ENCODE data around the gene ATP1A2.
"Not testable (repeated sequence)": the region's sequence is repeated elsewhere in the genome, so short reads cannot be mapped to it uniquely, and the experiment has no call there.

ATP1A2 gene

DNA sequence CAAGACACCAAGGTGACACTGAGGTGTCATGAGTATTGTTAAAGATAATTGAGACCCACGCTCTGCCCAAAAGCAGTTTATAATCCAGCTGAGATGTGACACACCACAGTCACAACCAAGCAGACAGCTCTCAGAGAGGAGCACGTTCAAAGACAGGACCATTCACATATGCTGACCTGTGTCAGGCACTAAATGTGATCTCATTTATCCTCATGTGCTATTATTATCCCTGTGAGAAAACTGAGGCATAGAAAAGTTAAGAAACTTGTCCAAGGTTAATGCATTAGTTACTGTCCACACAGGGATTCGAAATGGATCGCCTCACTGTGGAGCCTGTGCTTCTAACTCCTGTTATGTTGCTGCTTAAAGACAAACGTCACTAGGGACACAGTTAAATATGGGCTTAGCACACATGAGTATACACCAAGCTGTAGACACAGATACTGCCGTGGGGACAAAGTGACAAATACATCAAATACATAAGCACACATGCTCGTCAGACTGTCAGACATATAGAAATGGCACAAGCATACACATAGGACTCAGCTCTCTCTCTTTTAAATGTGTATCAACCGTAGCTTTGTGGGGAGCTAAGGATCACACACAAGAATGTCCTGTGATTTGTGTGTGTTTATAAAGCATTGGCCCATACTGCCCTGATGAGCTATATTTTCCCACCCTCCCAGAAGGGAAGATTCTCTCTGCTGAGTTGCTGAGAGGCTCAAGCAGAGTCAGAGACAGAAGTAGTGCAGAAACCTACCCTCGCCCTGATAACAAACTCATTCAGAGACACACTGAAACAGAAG, 13.6 kb upstream of the ATP1A2 start:
- no peak for DNase-seq

DNA sequence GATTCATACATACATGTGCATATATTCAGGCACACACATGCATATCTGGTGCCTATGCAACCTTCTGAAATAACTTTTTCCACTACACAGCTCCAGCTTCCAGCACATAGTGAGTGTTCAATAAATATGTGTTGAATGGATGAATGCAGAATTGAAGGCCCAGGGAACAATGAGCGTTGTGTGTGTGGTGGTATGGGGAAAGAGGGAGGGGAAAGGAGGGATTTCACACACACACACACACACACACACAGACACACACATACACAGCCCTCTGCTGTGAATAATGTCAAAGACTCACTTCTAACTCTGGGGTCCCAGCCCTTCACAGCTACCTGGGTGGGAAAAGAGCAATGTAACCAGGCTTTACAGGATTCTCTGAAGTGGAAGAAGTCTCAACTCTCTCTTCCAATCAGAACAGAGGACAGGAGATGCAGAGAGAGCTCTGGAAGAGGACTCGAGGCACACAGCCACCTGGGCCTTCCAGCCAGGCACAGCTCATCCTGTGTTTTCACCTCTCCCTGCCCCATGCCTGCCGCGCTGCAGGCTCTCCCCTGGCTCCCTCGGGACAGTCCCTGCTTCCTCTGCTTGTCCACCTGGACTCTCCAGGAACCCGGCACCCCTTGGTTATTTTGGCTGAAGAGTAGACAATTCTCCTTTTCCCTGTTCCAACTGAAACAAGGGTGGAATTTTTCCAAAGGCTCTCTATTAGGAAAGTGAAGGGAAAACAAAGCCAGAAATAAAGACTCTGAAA, 11.7 kb upstream of the ATP1A2 start:
- DNase-seq = no peak

DNA sequence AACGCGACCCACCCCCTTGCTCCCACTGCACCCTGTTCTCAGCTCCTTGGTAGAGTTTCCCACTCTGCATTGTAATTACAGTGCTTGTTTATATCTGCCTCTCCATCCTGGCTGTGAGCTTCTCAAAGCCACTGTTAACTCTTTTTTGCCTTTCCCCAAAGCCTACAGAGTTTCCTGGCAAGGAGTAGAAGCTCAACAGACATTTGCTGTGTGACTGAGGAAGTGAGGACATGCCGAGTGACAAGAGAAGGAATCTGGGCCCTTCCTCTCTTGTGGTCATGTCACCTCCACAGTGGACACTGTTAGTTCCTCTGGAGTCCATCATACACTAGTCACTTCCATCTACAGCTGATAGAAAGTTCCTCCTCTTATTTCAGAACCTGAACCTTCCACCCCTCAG, 11.1 kb upstream of the ATP1A2 start:
- no peak for DNase-seq

DNA sequence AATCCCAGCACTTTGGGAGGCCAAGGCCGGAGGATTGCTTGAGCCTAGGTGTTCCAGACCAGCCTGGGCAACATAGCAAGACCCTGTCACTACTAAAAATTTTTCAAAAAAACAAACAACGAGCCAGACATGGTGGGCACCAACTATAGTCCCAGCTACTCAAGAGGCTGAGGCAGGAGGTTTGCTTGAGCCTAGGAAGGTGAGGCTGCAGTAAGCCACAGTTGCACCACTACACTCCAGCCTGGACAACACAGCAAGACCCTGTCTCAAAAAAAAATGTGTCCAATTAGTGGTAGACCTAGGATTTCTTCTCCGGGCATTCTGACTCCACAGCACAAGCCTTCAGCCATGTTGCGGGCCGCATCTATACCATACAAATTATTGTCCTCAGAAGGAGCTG, 10.4 kb upstream of the ATP1A2 start:
- DNase-seq = no peak

DNA sequence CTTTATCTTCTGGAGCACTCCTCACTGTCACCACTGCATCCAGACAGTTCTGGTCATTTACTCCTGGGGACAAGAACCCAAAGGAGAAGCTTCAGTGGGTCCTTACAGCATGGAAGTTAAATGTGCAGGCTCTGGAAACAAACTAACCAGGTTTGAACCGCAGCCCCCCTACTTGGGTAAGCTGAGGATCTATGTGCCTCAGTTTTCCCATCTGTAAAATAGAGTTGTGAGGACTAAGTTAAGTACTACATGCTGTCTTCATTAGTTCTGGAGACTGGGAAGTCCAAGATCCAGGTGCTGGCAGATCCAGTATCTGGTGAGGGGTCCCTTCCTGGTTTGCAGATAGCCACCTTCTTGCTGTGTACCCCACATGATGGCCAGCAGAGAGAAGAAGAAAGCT, 8.0 kb upstream of the ATP1A2 start:
- no peak for DNase-seq

DNA sequence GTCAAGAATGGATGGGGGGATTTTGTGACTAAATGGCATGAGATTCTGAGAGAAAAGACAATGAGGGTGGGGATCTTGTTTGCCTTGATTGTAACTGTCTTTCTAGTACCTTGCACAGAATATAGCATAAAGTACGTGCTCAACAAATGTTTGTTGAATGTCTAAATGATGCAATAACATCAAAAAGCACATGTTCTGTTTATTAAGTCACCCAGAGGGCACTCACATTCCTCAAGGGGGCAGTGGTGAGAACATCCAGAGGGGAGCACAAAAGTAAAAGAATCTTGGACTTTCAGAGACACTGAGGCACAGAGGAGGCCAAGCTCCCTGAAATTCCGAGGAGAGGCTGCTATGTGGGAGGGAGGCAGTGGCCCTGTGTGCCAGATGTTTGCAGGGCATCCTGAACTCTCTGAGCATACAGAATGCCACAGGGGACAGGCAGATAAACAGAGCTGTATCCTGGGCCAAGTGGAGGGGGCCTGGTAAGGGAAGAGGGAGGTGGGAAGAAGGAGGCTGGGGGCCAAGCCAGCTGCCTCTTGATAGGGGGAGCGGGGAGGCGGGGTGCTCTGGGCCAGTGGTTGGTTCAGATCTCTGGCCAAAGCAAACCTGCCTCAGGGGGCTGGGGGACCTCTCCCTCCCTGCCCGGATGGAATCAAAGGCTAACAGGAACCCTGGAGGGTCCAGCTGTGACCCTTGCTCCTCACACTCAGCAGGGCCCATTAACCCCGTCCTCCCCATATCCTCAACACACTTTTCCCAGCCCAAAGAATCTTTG, 6.5 kb upstream of the ATP1A2 start:
- DNase-seq = peak in 3 of 6 experiments; percentile 16 to 36 (median 31)

DNA sequence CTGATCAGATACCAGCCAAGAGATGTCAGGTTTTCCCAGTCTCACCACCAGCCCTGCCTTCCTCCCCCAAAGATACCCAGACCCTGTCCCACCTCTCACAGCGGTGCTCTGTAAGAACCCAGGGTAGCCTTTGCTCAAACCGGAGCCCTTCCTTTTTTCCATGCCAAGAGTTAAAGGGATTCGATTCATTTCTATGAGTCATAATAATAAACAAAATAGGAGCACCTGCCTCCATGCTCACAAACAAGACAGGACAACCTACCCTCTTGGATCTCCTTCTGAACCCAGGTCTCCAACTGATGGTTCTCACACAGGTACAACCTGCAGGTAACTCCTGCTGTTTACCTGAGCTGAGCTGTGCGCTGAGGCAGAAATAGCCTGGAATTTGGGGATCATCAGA, 5.9 kb upstream of the ATP1A2 start:
- no peak for DNase-seq

DNA sequence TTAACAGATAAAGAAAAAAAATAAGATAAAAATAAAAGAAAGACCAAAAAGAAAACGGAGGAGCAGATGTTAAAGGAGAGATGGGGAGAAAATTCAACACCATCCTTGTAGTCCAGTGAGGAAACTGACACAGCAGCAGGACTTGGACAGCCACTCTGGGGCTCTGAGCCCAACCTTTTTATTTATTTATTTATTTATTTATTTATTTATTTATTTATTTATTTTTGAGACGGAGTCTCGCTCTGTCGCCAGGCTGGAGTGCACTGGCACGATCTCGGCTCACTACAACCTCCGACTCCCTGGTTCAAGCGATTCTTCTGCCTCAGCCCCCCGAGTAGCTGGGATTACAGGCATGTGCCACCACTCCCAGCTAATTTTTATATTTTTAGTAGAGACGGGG, 4.1 kb upstream of the ATP1A2 start:
- not testable (repeated sequence) for DNase-seq

DNA sequence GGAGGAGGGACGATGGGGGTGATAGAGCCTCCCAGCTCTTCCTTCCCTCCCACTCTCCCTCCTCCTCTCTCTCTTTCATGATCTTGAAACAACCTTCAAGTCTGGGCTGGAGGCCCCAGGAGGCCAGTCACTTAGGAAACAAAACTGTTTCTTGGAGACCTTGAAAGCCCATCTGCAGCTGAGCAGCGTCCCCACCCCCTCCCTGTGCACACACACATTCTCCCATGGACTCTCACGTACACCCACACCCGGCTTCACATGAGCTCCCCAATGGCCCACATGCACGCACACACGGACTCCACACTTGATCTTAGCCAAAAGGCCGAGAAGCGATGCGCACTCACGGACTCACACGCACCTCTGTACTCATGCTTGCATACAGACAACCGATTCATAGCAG, 3.2 kb upstream of the ATP1A2 start:
- no peak for DNase-seq

DNA sequence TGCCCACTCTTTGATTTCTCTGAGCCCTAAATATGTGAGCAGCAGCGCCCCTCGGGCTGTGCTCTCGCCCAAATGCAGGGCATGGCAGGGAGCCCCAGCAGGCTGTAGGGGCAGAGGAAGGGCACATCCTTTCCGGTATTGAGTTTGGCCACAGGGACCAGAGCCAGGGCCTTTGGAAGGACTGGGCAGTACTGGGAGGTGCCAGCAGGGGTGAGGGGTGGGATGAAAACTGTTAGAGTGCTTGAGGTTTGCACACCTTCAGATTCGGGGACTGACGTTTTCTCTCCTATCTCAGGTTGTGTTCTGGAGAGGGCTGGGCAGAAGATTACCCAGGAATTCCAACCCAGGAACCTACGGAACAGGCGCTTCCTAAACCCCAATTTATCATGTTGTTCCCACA, 2.2 kb upstream of the ATP1A2 start:
- DNase-seq = no peak

DNA sequence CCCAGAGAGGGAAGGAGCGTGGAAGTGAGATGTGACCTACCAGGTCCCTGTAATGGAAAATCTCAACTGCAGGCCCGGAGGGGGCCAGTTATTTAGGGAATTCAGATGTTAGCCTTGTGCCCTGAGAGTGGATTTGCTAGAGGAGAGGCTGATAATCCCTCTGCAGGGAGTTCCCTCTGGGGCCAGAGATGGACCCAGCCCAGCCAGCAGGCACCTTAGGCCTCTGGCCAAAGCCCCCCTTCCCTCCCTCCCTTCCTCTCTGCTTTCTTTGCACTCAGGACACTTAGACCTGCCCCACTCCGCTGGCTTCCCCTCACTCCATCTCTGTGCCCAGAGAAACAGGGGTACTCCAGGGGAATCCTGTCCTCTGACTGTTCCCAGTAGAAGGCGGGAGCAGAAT, 1.5 kb upstream of the ATP1A2 start:
- no peak for DNase-seq

DNA sequence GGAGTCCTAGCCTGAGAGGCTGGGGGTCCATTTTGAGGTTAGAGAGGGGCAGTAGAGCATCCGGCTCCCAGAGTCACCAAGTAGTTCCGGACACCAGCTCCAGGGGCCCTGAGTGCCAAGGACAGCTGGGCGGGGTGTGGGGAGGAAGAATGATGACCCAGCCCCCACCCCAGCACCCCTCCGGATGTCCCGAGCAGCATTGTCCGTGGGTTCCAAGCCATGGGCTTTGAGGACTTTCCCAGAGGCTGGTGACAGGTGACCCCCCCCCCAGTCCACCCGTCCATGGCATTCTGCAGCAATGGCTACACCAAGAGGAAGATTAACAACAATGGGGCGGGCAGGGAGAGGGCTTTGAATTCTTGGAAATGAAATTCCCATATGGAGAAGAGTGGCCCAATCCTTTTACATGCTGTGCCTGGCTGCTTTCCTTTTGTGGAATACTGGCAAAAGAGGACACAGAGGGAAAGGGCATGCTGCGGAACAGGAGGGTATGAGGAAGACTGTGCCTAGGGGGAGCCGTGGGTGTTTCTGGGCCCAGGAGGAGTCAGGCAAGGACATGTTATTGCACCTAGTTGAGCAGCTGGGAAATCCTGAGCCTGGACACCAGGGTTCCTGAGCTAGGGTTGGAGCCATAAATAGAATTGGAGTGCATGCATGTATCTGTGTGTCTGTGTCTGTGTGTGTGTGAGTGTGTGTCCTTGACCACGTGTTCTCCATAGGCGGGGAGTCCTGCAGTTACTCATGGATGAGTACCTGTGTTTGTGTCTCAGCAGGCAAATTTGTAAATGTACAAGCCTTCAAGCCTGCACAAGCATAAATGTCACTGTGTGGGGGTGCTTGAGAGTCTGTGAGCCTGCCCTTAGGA, 956 bp downstream of the ATP1A2 start:
- no peak for DNase-seq

DNA sequence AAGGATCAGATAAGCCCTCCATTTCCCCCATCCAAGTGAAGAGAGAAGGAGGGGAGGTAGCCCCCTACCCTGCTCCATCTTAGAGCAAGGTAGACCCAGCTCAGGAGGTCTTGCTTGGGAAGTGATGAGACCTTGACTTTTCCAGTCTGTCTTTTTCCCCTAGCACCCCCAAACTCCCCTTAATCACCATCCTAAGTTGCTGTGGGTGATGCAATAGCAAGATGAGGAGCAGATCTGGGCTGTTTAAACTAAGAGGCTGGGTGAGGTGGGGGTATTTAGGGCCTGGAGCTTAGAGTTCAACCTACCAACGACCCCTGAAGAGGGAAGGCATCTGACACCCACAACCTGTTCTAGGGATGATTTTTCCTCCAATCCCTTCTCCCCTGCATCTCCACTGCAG, 1.7 kb downstream of the ATP1A2 start:
- DNase-seq = no peak

DNA sequence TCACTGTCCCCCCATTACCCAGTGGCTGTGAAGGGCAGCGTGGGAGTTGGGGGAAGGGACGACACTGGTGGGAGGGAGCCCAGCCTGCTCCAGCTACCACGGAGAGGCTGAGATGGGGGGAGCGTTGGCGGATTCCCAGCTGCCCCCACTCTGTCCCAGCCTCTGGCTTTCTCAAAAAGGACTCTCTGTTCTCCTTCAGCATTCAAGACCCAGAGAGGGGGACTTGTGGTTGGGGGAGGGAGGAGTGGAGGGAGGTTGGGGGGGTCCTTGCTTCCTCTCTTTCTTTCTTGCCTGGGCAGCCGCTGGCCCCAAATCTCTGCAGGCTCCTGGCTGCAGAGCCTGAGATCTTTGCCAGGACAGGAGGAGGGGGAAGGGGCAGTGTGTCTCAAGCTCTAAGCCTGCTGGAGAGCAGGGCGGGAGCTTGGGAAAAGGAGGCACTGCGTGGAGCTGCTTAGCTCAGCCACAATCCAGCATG, 2.2 kb downstream of the ATP1A2 start:
- no peak for DNase-seq

DNA sequence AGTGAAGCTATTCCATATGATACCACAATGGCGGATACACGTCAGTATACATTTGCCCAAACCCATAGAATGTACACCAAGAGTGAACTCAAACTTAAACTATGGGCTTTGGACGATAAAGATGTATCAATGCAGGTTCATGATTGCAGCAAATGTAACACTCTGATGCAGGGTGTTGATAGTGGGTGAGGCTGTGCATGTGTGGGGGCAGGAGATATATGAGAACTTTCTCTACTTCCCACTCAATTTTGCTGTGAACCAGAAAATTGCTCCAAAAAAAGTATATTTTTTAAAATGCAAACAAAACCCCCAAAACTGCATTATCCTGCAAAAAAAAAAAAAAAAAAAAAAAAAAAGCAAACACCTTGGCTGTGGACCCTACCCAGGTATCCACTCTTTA, 3.4 kb downstream of the ATP1A2 start:
- DNase-seq = no peak

DNA sequence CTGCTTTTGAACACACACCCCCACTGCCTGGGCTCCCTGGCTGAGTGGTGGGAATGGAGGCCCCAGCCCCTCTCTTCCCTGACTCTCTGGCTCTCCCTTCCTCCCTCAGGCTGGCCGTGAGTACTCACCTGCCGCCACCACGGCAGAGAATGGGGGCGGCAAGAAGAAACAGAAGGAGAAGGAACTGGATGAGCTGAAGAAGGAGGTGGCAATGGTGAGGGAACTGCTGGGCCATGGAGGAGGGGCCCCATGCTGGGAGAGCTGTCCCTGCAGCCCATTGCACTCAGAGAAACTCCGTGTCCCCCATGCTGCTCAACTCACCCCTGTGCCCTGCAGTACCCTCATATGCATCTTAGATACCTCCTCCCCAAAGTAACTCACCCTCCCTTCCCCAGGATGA, 5.2 kb downstream of the ATP1A2 start:
- DNase-seq = no peak

DNA sequence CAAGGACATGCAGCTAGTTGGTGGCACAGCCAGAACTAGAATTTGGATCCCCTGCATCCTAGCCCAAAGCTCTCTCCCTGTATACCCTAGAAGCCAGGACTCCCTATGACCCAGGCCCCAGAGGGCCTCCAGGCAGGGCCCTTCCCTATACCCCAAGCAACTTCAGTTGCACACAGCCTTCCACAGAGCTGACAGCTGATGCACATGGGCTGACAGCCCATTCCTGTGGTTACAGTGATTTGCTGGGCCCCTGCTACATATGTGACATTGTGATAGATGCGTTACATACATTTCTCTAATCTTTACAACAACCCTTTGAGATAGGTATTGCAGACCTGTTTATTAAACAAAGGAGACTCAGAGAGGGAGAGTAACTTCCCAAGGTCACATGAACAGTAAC, 5.8 kb downstream of the ATP1A2 start:
- no peak for DNase-seq

DNA sequence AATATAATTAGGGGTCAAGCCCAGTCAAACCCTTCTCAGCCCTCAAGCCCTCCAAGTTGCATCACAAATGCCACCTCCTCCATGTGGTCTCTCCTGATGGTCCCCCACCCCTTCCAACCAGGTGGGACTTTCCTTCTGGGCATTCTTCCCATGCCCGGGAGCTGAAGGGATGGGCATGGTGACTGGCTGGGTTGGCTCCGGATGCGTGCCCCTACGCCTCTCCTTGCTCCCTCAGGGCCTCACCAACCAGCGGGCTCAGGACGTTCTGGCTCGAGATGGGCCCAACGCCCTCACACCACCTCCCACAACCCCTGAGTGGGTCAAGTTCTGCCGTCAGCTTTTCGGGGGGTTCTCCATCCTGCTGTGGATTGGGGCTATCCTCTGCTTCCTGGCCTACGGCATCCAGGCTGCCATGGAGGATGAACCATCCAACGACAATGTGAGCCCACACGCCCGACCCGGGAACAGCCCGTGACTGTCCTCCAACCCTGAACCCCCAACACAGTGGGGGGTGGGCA, 7.5 kb downstream of the ATP1A2 start:
- no peak for DNase-seq

DNA sequence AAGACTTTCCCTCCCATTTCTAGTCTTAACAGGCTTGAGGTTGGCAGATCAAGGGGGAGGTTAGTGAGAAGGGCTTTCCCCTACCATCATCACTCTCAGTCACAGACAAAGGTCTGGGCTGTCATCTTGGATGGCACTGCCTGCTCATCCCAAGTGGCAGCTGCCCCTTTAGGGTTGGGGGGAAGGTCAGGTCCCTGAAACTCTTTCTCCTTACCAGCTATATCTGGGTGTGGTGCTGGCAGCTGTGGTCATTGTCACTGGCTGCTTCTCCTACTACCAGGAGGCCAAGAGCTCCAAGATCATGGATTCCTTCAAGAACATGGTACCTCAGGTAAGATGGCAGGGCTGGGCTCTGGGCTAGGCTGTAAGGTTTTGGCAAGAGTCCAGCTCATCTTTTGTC, 8.2 kb downstream of the ATP1A2 start:
- DNase-seq = no peak

DNA sequence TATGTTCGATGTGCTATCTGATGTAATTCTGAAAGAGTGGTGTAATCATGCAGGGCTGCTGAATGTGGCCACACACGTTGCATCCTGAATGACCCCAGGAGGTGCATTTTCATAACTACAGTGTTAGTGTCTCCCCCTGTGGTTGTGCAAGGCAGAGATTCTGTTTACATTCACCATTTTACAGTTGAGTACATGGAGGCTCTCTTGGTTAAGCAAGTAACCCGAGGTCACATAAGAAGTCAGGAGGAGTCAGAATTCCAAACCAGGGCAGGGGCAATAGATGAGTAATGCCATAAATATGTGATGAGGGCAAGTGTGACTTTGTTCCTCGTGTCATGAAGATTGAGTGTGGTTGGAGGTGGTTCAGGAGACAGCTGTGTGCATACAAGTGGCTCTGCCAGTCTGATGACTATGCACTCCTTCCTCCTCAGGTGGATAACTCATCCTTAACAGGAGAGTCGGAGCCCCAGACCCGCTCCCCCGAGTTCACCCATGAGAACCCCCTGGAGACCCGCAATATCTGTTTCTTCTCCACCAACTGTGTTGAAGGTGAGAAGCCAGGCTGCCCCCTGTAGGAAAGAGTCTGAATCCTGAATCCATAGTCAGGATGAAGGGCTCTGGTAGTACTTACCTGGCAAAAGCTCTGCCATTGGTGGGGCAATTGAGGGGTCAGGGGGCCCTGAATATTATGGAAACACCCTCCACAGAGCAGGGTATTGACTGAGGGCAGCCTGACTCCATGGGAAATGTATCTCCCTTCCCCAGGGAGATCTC, 9.3 kb downstream of the ATP1A2 start:
- no peak for DNase-seq

DNA sequence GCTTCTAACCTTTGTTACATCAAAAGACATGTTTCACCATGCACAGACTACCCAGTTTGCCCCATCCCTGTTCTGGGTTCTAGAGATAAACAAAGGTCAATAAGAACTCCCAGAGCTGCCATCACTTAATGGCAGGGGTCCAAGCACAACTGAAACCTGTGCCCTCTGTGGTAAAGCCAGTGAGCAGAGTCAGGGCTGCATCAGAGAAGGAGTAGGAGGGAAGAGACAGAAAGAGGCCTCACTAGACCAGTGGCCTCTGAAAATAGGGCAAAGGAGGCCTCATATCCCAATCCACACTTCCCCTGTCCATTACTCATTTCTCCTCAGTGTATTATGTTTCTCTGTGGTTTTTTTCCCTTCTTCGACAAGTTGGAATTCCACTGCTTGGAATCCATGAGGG, 10.2 kb downstream of the ATP1A2 start:
- DNase-seq = no peak

DNA sequence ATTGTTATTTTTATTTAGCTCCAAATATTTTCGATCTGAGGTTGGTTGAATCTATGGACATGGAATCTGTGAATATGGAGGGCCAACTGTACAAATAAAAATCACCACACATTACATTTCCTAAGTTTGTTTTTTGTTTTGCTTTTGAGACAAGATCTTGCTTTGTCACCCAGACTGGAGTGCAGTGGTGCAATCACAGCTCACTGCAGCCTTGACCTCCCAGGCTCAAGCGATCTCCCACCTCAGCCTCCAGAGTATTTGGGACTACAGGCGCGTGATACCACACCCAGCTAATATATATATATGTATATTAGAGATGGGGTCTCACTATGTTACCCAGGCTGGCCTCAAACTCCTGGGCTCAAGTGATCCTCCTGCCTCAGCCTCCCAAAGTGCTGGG, 10.8 kb downstream of the ATP1A2 start:
- DNase-seq = not testable (repeated sequence)

All from stimulated activated naive CD4-positive, alpha-beta T cell (primary cell).